SJCRH30 (cell line): ENCODE data around the gene LAMA4. TPM values are rescaled to one million over a fixed set of nuclear protein-coding genes. Genes with fewer than 3 reads are reported as not detected.

Experiments used
- DNase-seq, 2 experiments: peaks; one replicate each; pipeline ENCODE4 v3.0.0-alpha.2; 2015 to 2020
- H3K27ac ChIP-seq: fragments of 250-450 bp; sonication (Bioruptor Pico); 2 replicates; pipeline ENCODE4 v1.5.1; 2020; ENCODE audit warnings: mild to moderate bottlenecking, moderate library complexity
- H3K27me3 ChIP-seq: fragments of 250-450 bp; sonication (Bioruptor Pico); 2 replicates; pipeline ENCODE4 v1.5.1; 2020; ENCODE audit warnings: mild to moderate bottlenecking, moderate library complexity
- H3K36me3 ChIP-seq: fragments of 250-450 bp; sonication (Bioruptor Pico); 2 replicates; pipeline ENCODE4 v1.5.1; 2020; ENCODE audit warnings: mild to moderate bottlenecking, moderate library complexity
- H3K4me1 ChIP-seq: fragments of 250-450 bp; sonication (Bioruptor Pico); 2 replicates; pipeline ENCODE4 v1.5.1; 2020; ENCODE audit warnings: mild to moderate bottlenecking, moderate library complexity
- H3K4me3 ChIP-seq: fragments of 250-450 bp; sonication (Bioruptor Pico); 2 replicates; pipeline ENCODE4 v1.5.1; 2020; ENCODE audit warnings: mild to moderate bottlenecking, moderate library complexity
- H3K9me3 ChIP-seq: fragments of 250-450 bp; sonication (Bioruptor Pico); replicated peaks from 2 replicates; pipeline ENCODE4 v1.5.1; 2020; ENCODE audit warnings: mild to moderate bottlenecking, moderate library complexity
- total RNA-seq: library from RNA; depleted of rRNA; stranded (reverse); fragments of >200 nt; shearing (Covaris generic); gene quantifications from 2 replicates; pipeline ENCODE4 v1.2.3, GENCODE V29; 2014

Gene LAMA4
- total RNA-seq, 1 experiment from 2014 or later = 28.5 TPM

- DNase-seq = peak; percentile 58 to 78
- Histone ChIP-seq H3K36me3 (no peaks in the 10 kb centered on the region), H3K4me3 (no peak overlapping the region), H3K27ac (no peak overlapping the region), H3K27me3 (no peaks in the 10 kb centered on the region), H3K4me1 (peaks cover 38% of the 10 kb centered on the region), H3K9me3 (no peaks in the 10 kb centered on the region)
Observed at GRCh38 chr6:112188906-112189305, 65.5 kb downstream of the LAMA4 start.

- Histone ChIP-seq H3K27ac (no peak overlapping the region), H3K4me1 (peaks cover 45% of the 10 kb centered on the region), H3K4me3 (no peak overlapping the region), H3K9me3 (no peaks in the 10 kb centered on the region), H3K36me3 (no peaks in the 10 kb centered on the region), H3K27me3 (no peaks in the 10 kb centered on the region)
- DNase-seq = no peak
Observed at GRCh38 chr6:112187736-112188135, 66.6 kb downstream of the LAMA4 start.

DNA sequence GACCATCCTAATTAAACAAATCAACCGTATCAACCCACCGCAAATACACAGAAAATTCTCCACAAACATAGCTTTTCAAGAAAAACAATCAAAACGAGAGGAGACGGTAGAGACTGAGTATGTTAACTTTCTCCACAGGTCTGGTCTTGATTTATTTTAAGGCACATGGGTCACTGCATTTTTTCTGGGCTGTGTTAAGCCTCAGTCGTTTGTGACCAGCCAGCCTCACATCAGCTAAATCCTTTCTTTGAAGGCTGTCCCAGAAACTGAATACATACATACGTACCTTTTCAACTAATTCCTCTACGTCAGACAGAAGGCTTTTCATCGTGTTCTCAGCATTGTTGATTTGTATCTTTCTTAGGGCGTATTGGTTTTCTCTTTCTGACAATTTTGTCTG is 69.4 kb downstream of the LAMA4 start:
- DNase-seq = peak; percentile 26 to 64
- Histone ChIP-seq H3K4me3 (no peak overlapping the region), H3K27ac (peak overlapping the region; percentile 72), H3K9me3 (no peaks in the 10 kb centered on the region), H3K4me1 (peaks cover 61% of the 10 kb centered on the region), H3K36me3 (no peaks in the 10 kb centered on the region), H3K27me3 (no peaks in the 10 kb centered on the region)

DNA sequence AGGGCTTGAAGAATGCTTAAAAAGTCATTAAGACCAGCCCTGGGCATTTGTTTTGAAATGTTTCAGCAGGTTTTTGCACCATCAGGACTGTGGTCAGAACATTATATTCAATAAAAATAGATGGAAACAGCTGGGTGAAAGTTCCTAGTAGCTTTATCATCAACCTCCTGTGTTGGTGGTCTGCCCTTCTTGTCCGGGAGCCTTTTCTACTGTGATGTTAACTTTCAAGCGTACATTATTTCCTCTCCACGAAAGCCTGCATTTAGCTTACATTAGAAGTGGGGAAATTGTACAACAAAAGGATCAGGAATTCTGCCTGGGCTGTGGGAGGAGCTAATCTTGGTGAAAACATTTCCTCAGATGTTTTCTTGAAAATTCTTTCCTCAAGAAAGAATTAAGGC is 71.1 kb downstream of the LAMA4 start:
- peak overlapping the region; percentile 72 for H3K27ac ChIP-seq
- DNase-seq = peak; percentile 80 to 94
- no peaks in the 10 kb centered on the region for H3K36me3 ChIP-seq
- no peaks in the 10 kb centered on the region for H3K27me3 ChIP-seq
- H3K4me1 ChIP-seq = peaks cover 59% of the 10 kb centered on the region
- no peaks in the 10 kb centered on the region for H3K9me3 ChIP-seq
- H3K4me3 ChIP-seq = no peak overlapping the region

GRCh38 chr6:112181130-112181529 is 73.2 kb downstream of the LAMA4 start:
- no peak overlapping the region; the same call in 1 of the 2 replicates for H3K27ac ChIP-seq
- no peak for DNase-seq
- H3K4me1 ChIP-seq = peaks cover 77% of the 10 kb centered on the region
- H3K27me3 ChIP-seq = no peaks in the 10 kb centered on the region
- no peaks in the 10 kb centered on the region for H3K36me3 ChIP-seq
- no peaks in the 10 kb centered on the region for H3K9me3 ChIP-seq
- no peak overlapping the region for H3K4me3 ChIP-seq

GRCh38 chr6:112180095-112180820 is 74.1 kb downstream of the LAMA4 start:
- DNase-seq = peak; percentile 75 to 96
- no peaks in the 10 kb centered on the region for H3K27me3 ChIP-seq
- peak overlapping the region; percentile 95 for H3K27ac ChIP-seq
- no peaks in the 10 kb centered on the region for H3K36me3 ChIP-seq
- H3K9me3 ChIP-seq = no peaks in the 10 kb centered on the region
- H3K4me1 ChIP-seq = peaks cover 76% of the 10 kb centered on the region
- no peak overlapping the region for H3K4me3 ChIP-seq

DNA sequence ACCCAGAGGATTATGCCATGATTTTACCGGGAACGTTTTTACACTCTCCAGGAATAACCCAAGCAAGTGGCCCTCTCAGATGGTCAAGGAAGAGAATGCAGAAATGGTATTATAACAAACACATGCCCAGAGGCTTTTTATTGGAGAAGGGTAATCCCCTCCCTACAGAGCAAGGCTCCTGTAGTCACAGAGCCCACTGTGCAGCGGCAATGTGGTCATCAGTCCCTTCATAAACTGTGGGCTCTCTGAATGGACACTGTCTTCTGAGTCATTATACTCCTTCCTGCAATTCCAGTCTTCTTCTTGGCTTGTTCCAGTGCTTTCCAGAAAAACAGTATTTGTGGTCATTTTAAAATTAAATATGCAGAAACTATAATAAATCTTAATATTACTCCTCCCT is 74.7 kb downstream of the LAMA4 start:
- Histone ChIP-seq H3K36me3 (no peaks in the 10 kb centered on the region), H3K27me3 (no peaks in the 10 kb centered on the region), H3K4me1 (peaks cover 70% of the 10 kb centered on the region), H3K27ac (peak overlapping the region; percentile 95), H3K4me3 (no peak overlapping the region), H3K9me3 (no peaks in the 10 kb centered on the region)
- peak; percentile 72 to 86 for DNase-seq

- Histone ChIP-seq H3K9me3 (no peaks in the 10 kb centered on the region), H3K27me3 (no peaks in the 10 kb centered on the region), H3K36me3 (no peaks in the 10 kb centered on the region), H3K27ac (peak overlapping the region; percentile 95), H3K4me3 (peak overlapping the region; percentile 1; the same call in 1 of the 2 replicates), H3K4me1 (peaks cover 62% of the 10 kb centered on the region)
- DNase-seq = peak; percentile 88 to 96
Observed at GRCh38 chr6:112178846-112179245, 75.5 kb downstream of the LAMA4 start.

GRCh38 chr6:112177092-112177491 is 77.3 kb downstream of the LAMA4 start:
- Histone ChIP-seq H3K36me3 (no peaks in the 10 kb centered on the region), H3K9me3 (no peaks in the 10 kb centered on the region), H3K4me3 (no peak overlapping the region), H3K27ac (no peak overlapping the region; the same call in 1 of the 2 replicates), H3K27me3 (no peaks in the 10 kb centered on the region), H3K4me1 (peaks cover 49% of the 10 kb centered on the region)
- no peak for DNase-seq

DNA sequence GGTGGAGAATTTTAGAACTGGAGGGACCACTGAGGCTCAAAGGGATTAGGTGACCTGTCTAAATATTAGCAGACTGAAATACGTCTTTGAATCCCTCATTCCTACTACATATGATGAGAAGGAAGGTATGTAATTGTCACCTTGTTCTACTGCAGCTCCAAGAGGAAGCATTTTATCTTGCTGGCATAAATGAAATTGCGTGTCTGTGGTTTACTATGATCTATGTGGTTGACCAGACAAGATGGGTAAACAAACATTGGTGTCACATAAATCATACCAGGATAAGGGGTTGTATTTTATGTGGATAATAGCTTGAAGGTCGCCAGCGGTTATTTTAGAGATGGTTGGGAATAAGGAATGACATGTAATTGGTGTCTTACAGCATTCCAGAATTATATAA is 78.2 kb downstream of the LAMA4 start:
- Histone ChIP-seq H3K9me3 (no peaks in the 10 kb centered on the region), H3K4me1 (peaks cover 49% of the 10 kb centered on the region), H3K27me3 (no peaks in the 10 kb centered on the region), H3K36me3 (no peaks in the 10 kb centered on the region), H3K27ac (no peak overlapping the region), H3K4me3 (no peak overlapping the region)
- peak in 1 of 2 experiments; percentile 47 for DNase-seq

DNA sequence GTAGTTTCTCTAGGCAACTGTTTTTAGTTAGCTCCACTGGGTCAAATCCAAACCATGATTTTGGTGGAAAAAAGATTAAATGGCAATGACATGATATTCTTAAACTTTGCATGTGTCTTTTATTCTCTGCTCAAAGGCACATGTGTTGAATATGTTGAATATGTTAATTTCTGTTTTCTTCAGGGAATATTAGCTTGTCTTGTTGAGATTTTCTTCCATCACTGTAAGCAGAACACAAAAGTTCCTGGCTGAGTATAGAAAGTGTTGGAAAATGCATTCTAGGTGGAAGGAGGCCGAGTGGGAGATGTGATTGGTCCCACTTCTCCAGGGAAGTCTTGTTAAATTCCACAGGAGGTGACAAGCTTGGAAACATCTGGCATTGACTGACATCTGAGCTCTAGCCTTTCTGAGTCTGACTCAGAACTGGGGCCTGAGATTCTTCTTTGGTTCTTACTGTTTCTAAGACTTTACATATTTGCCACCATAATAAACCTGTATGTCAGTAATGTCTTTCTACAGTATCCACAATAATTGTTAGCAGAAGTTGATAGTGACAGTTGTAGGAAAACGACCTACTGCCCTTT is 81.1 kb downstream of the LAMA4 start:
- Histone ChIP-seq H3K9me3 (no peaks in the 10 kb centered on the region), H3K27ac (no peak overlapping the region), H3K4me3 (no peak overlapping the region), H3K4me1 (peaks cover 26% of the 10 kb centered on the region), H3K27me3 (no peaks in the 10 kb centered on the region), H3K36me3 (no peaks in the 10 kb centered on the region)
- DNase-seq = no peak

- no peaks in the 10 kb centered on the region for H3K36me3 ChIP-seq
- peaks cover 18% of the 10 kb centered on the region for H3K4me1 ChIP-seq
- no peaks in the 10 kb centered on the region for H3K9me3 ChIP-seq
- no peak overlapping the region for H3K27ac ChIP-seq
- no peak overlapping the region for H3K4me3 ChIP-seq
- DNase-seq = no peak
- no peaks in the 10 kb centered on the region for H3K27me3 ChIP-seq
Observed at GRCh38 chr6:112172540-112172939, 81.8 kb downstream of the LAMA4 start.

GRCh38 chr6:112169541-112169940 is 84.8 kb downstream of the LAMA4 start:
- no peaks in the 10 kb centered on the region for H3K27me3 ChIP-seq
- no peaks in the 10 kb centered on the region for H3K36me3 ChIP-seq

DNA sequence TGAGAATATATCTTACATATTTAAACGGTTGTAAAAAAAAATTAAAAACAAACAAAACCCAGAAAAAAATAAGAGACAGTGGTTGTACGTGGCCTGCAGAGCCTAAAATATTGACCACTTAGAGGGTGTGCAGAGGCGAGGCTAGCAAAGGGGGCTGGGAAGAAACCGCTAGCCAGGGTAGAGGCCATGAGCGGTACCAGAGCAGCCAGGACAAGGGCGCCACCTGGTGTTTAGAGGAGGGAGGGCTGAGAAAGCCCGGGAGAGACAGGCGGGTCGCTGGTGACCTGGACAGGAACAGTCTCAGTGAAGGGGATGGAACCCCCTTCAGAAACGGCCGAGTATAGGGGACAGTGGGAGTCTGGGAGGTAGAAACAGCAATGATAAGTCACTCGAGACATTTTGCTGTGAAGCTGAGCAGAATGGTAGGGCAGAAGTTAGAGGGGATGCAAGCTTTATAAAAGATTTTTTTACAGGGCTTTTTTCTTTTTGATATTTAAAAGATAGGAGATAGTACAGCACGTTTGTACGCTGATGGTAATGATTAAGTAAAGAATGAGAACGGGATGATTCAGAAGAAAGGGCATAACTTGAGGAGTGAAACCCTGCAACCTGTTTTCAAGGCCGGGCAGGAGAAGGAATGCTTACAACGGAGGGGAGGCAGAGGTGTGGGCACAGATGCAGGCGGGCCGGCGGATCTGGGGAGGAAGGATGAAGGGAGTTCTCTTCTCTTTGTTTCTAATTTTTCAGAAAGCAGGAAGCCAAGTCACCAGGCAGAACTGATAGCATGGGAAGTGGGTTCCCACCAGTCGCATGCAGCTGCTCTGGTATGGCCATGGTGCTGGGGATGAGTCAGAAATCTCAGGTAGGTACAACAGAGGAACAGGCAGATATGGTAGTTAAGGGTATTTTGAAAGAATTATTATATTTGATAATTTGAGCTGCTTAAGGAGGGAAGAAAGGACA is 90.8 kb downstream of the LAMA4 start:
- peak; percentile 47 to 56 for DNase-seq
- H3K9me3 ChIP-seq = no peaks in the 10 kb centered on the region
- H3K36me3 ChIP-seq = no peaks in the 10 kb centered on the region
- H3K27me3 ChIP-seq = no peaks in the 10 kb centered on the region
- H3K4me3 ChIP-seq = no peak overlapping the region
- no peak overlapping the region for H3K27ac ChIP-seq
- H3K4me1 ChIP-seq = peaks cover 8% of the 10 kb centered on the region

More at GRCh38 chr6:112169541-112169940, 84.8 kb downstream of the LAMA4 start:
- no peak overlapping the region for H3K4me3 ChIP-seq
- no peak overlapping the region for H3K27ac ChIP-seq
- no peaks in the 10 kb centered on the region for H3K4me1 ChIP-seq
- H3K9me3 ChIP-seq = no peaks in the 10 kb centered on the region
- DNase-seq = no peak

DNA sequence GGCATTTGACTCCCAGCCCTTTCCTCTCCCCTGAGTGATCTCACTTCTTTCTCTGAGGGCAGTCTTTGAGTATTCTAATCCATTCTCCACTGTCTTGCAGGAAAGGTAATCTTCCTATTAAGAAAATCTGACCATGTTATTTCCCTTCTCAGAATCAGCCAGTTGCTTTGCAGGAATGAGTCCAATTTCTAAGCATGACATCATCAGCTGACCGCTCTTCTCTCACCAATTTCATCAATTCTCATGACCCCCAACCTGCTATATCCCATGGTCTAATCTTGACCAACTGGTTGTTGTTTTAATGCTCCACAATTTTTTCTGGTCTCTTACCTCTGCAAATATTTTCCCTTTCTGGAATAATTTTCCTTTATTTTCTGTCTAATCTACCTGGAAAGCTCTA is 93.6 kb downstream of the LAMA4 start:
- H3K9me3 ChIP-seq = no peaks in the 10 kb centered on the region
- no peaks in the 10 kb centered on the region for H3K36me3 ChIP-seq
- H3K27ac ChIP-seq = no peak overlapping the region

More for the DNA sequence above, 93.6 kb downstream of the LAMA4 start:
- Histone ChIP-seq H3K27me3 (no peaks in the 10 kb centered on the region), H3K4me3 (no peak overlapping the region), H3K4me1 (peaks cover 8% of the 10 kb centered on the region)
- no peak for DNase-seq
